ENCODE data around the gene NCKAP1.

- TF ChIP-seq MYC (IDR thresholded peaks at IDR 0.05; ENCODE audit: low read depth, low read length), result no peak
- no peak for TF ChIP-seq EZH2 (IDR thresholded peaks at IDR 0.05; ENCODE audit: borderline replicate concordance, low read depth, low read length, severe bottlenecking)
- TF ChIP-seq POLR2A (IDR thresholded peaks at IDR 0.05; ENCODE audit: low read depth, low read length), result no peak
Measured at GRCh38 chr2:183078163-183078463, 39.9 kb upstream of the NCKAP1 start.

All from endothelial cell of umbilical vein (primary cell).